Peyer's patch (tissue), 4 donors: ENCODE measurements around the gene CNKSR3.

Experiments
- CTCF ChIP-seq, 6 experiments: fragments of 450-650 bp in 4 of 6; fragments of 200-600 bp in 2 of 6; sonication (generic) in 1 of 6; IDR thresholded peaks; one replicate each; pipeline ENCODE4 v1.5.1; 2017 to 2019; ENCODE audit warnings: antibody characterized with exemption in 6 of 6, mild to moderate bottlenecking in 3 of 6, moderate library complexity in 1 of 6
- POLR2A ChIP-seq, 2 donors: fragments of 450-650 bp; IDR thresholded peaks; one replicate each; pipeline ENCODE4 v1.5.1; 2017; ENCODE audit warnings: antibody characterized with exemption in 2 of 2, mild to moderate bottlenecking in 2 of 2, moderate library complexity in 2 of 2

- TF ChIP-seq CTCF (IDR thresholded peaks at IDR 0.05) = no peak
- TF ChIP-seq POLR2A (IDR thresholded peaks at IDR 0.05) = no peak
These were observed 38.7 kb downstream of the CNKSR3 start for GRCh38 chr6:154471609-154472362.
